Right cardiac atrium (tissue), 5 donors: Measurements from ENCODE around the gene HOXA6. TPM values are rescaled to one million over a fixed set of nuclear protein-coding genes. Genes with fewer than 3 reads are reported as not detected.

Experiments used
- ATAC-seq, 2 donors: fragments of 200-7000 bp; cut with Tn5 transposase; one replicate each; pipeline versions ENCODE4 v1.8.0 to v1.9.1; 2020; ENCODE audit warnings: moderate library complexity in 2 of 2, mild to moderate bottlenecking in 1 of 2
- DNase-seq, 3 donors: peaks; one replicate each; pipeline ENCODE4 v3.0.0-alpha.2; 2020
- H3K27ac ChIP-seq: one replicate; pipeline ENCODE4 v1.5.1; 2013; ENCODE audit warnings: mild to moderate bottlenecking, low read length, control low read depth, moderate library complexity
- H3K27me3 ChIP-seq: one replicate; pipeline ENCODE4 v1.6.1; 2013; ENCODE audit not compliant: control insufficient read depth, insufficient read depth
- H3K4me1 ChIP-seq: one replicate; pipeline ENCODE4 v1.6.1; 2013; ENCODE audit warnings: low read length; ENCODE audit not compliant: control insufficient read depth, insufficient read depth
- H3K4me3 ChIP-seq: one replicate; pipeline ENCODE4 v1.5.1; 2013; ENCODE audit warnings: low read length, control low read depth
- H3K9me3 ChIP-seq: one replicate; pipeline ENCODE4 v1.6.1; 2013; ENCODE audit warnings: low read length; ENCODE audit not compliant: control insufficient read depth
- WGBS: extraction: QIAGEN DNeasy Blood & Tissue Kit; methylation state at CpG from one replicate; pipeline ENCODE4 v1.1.7; 2013; 5-methylcytosine and 5-hydroxymethylcytosine counted together
- intact Hi-C, 4 donors: fragments of 100-400 bp; cut with DNase I; formaldehyde crosslinking; loops; one replicate each; pipeline versions ENCODE4 v1.11.0 to v1.14.0; 2022 to 2023
- long read RNA-seq, 4 donors: library from polyadenylated mRNA; unstranded; transcript quantifications; one replicate each; pipeline ENCODE4 v2.0.0, GENCODE V29; 2020 to 2021
- polyA plus RNA-seq: library from polyadenylated mRNA; stranded (reverse); fragments of 200-250 nt; gene quantifications from one replicate; pipeline ENCODE4 v1.2.3, GENCODE V29; 2013
- total RNA-seq, 4 donors: library from RNA; stranded (reverse); fragmentation: NEBNext Ultra II Directional; extraction: Animal tissue kit (Norgen Biotek cat#: 25700); gene quantifications; one replicate each; pipeline ENCODE4 v1.2.1, GENCODE V29; 2021
- donor health status: healthy with polysubstance abuse.
- donor health status: DM: no; HTN: yes; CAD: no.
- donor health status: DM: no; HTN: no; CAD: no.
- donor health status: DM: no; HTN: yes; CAD: no; lungs with severe emphysema.
- donor health status: DM: yes; HTN: yes; CAD: no.

The HOXA6 gene
- total RNA-seq (not detected), polyA plus RNA-seq (not detected)
- long read RNA-seq, donor 1 = 0 reads
- long read RNA-seq, donor 2 = 0 reads
- long read RNA-seq, donor 3 = 0 reads
- long read RNA-seq, donor 4 = 0 reads

DNA sequence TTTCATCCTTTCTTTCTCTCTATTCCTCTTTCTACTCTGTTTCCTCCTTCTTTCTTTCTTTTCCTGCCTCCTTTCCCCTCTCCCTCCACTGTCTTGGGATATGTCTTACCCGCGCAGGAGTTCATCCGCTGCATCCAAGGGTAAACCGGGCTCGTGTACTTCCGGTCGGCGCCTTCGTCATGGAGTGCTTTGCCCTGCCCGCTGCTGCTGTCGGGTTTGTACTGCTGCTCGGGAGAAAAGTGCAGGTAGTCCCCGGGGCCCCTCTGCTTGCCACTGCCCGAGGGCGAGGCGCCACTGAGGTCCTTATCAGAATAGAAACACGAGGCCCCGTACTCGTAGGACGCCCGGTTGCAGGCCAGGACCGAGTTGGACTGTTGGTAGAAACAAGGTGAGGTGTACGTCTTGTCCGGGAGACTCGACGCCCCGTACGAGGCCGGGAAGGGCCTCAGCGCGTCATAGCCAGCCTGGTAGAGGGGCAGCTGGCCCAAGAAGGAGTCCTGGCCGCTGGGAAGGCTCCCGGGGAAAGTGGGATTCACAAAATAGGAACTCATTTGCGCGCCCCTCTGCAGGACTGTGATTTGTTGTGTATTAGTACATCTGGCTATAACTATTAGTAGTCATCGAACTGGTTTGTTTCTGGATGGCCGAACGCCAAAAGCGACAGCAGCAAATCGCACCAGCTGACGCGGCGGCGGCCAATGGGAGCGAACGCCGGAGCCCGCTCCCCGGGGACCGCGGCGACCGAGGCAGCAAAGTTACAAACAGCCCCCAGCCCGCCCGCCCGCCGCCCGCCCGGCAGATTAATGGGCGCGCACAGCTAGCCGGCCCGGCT lies at the start of gene HOXA6:
TSS of gene HOXA6 (minus strand) at position 576 of the 832 bp plus-strand sequence. CDS start at position 551, 25 bp downstream.
- H3K9me3 ChIP-seq = no peaks in the 10 kb centered on the region
- intact Hi-C loops = loop anchor here in 1 of 4 donors (5.0 kb wide), 1 partner anchor 295 kb away; no protein-coding TSS in a partner anchor
- H3K4me3 ChIP-seq = peak within 1 kb of the TSS; percentile 38
- H3K4me1 ChIP-seq = peaks cover 2% of the 10 kb centered on the region
- H3K27ac ChIP-seq = no peak within 1 kb of the TSS
- peaks cover 3% of the 10 kb centered on the region for H3K27me3 ChIP-seq
- WGBS = 11% methylated on average over 63 of the region's 63 CpGs
- peak in 2 of 3 donors; percentile 22 to 50 for DNase-seq
- no peak for ATAC-seq

DNA sequence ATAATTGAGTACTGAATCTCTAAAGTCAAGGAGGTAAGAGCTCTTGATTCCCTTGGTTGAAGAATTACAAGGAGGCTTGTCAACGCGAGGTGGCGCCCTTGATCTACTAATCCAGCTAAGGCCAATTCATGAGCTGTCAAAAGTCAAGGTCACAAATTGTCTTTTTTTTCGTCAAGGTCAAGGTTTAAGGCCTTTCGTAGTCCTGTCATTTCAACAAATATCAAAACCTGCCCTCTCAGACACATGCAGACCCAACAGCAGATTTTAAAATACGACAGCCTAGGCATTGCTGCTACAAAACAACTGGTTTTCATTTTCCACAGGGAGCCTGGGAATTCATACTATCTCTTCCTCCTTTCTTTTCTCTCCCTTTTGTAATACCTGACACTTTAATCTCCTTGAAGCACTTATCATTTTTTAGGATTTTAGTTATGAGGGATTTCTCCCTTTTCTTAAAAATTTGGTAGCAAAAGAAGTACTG lies 48.8 kb upstream of the HOXA6 start:
- H3K4me1 ChIP-seq = peaks cover 3% of the 10 kb centered on the region
- no peaks in the 10 kb centered on the region for H3K9me3 ChIP-seq
- H3K27ac ChIP-seq = no peak overlapping the region
- no peak for ATAC-seq
- no peak overlapping the region for H3K4me3 ChIP-seq
- 3% methylated on average over 6 of the region's 6 CpGs for WGBS
- intact Hi-C loops = loop anchor here in 2 of 4 donors (5.0 to 10.0 kb wide), 6 partner anchors 381 to 898 kb away; no protein-coding TSS in a partner anchor
- no peaks in the 10 kb centered on the region for H3K27me3 ChIP-seq
- peak; percentile 81 to 94 (median 90) for DNase-seq

GRCh38 chr7:27194686-27195379 lies 47.3 kb upstream of the HOXA6 start:
- 29% methylated on average over 9 of the region's 9 CpGs for WGBS
- no peaks in the 10 kb centered on the region for H3K27me3 ChIP-seq
- H3K4me3 ChIP-seq = no peak overlapping the region
- H3K4me1 ChIP-seq = peaks cover 3% of the 10 kb centered on the region
- no peaks in the 10 kb centered on the region for H3K9me3 ChIP-seq
- ATAC-seq (no peak), DNase-seq (no peak)
- H3K27ac ChIP-seq = no peak overlapping the region
- intact Hi-C loops = loop anchor here in 2 of 4 donors (5.0 to 10.0 kb wide), 6 partner anchors 382 to 900 kb away; no protein-coding TSS in a partner anchor

- Histone ChIP-seq H3K9me3 (no peaks in the 10 kb centered on the region), H3K4me3 (no peak overlapping the region), H3K27ac (no peak overlapping the region), H3K27me3 (no peaks in the 10 kb centered on the region), H3K4me1 (peaks cover 3% of the 10 kb centered on the region)
- 41% methylated on average over 2 of the region's 2 CpGs for WGBS
- DNase-seq (no peak), ATAC-seq (no peak)
- intact Hi-C loops = loop anchor here in 2 of 4 donors (10.0 kb wide), 3 partner anchors 731 to 901 kb away; no protein-coding TSS in a partner anchor
Measured at GRCh38 chr7:27194002-27194352, 46.4 kb upstream of the HOXA6 start.

DNA sequence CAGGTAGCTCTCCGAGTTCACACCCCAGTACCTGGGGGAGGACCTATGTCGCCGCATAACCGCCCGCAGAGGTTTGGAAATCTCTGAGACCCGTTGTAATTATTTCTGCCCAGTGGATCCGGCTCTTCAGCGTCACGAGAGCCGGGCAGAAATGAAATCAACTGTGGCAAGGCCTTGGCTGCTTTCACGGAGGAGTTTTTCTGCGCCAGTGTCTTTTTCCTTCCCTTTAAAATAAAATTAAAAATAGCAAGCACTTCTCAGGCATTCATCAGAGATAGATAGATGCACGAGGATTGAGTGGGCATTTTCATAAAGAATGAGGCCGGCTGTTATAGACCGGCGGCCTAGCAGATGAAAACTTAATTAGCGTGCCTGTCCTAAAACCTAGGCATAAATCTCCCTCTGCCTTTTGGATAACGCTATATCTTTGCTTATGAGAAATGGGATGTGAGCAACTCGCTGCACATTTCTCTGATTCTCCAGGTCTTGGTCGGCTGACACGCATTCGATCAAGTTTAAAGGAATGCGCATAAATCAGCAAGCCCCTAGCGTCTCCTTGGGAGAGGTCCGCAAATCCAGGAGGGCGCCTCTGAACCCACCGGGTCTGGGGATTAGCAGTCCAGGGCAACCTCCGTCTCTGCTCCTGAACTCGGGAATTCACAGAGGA lies 45.9 kb upstream of the HOXA6 start:
- intact Hi-C loops = loop anchor here in 2 of 4 donors (10.0 kb wide), 3 partner anchors 731 to 901 kb away; no protein-coding TSS in a partner anchor
- Histone ChIP-seq H3K27me3 (no peaks in the 10 kb centered on the region), H3K27ac (no peak overlapping the region), H3K9me3 (no peaks in the 10 kb centered on the region), H3K4me3 (no peak overlapping the region), H3K4me1 (peaks cover 4% of the 10 kb centered on the region)
- 18% methylated on average over 29 of the region's 29 CpGs for WGBS
- DNase-seq (no peak), ATAC-seq (no peak)

GRCh38 chr7:27192546-27193334 lies 45.2 kb upstream of the HOXA6 start:
- Histone ChIP-seq H3K27me3 (no peaks in the 10 kb centered on the region), H3K9me3 (no peaks in the 10 kb centered on the region), H3K27ac (no peak overlapping the region), H3K4me3 (peak overlapping the region; percentile 13), H3K4me1 (peaks cover 6% of the 10 kb centered on the region)
- 1% methylated on average over 78 of the region's 78 CpGs for WGBS
- ATAC-seq (peak; percentile 32 to 59), DNase-seq (peak in 1 of 3 donors; percentile 51)
- intact Hi-C loops = loop anchor here in 2 of 4 donors (10.0 kb wide), 3 partner anchors 732 to 902 kb away; no protein-coding TSS in a partner anchor

DNA sequence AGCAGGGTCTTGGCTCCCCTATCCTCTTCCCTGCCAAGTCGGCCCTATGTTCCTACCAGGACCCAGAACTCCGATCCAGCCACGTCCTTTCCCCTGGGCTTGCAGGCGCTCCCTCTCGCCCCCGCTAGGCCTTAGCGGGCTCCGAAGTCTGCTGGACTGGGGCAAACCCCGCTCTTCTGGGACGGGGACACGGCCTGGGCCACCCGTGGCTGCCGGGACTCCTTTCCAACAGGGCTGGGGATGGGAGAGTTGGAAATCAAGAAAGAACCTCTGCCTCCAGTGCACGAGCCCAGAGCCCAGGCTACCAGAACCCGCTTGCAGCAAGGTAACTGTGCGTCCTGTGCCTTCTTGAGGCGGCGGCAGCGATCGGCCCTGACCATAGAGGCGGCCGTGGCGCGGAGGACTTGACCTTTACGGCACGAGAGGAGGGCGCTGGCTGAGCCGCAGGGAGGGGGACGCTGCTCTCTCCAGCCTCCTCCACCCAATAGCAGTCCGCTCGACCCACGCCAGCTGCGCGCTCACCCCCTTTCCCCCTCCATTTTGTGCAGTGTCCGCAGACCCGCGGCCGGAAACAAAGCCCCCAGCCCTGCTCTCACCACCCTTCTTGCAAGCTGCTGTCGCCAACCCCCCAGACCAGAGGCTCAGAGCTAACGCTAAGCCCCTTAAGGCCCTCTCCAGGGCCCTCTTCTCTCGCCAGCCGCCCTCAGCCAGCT lies 44.4 kb upstream of the HOXA6 start:
- peaks cover 6% of the 10 kb centered on the region for H3K4me1 ChIP-seq
- ATAC-seq = no peak
- H3K9me3 ChIP-seq = no peaks in the 10 kb centered on the region
- no peaks in the 10 kb centered on the region for H3K27me3 ChIP-seq
- H3K27ac ChIP-seq = no peak overlapping the region
- 12% methylated on average over 42 of the region's 42 CpGs for WGBS
- peak in 1 of 3 donors; percentile 51 for DNase-seq
- intact Hi-C loops = loop anchor here in 2 of 4 donors (10.0 kb wide), 3 partner anchors 733 to 903 kb away; no protein-coding TSS in a partner anchor
- peak overlapping the region; percentile 13 for H3K4me3 ChIP-seq

GRCh38 chr7:27191161-27191731 lies 43.7 kb upstream of the HOXA6 start:
- Histone ChIP-seq H3K4me3 (no peak overlapping the region), H3K9me3 (no peaks in the 10 kb centered on the region), H3K27me3 (no peaks in the 10 kb centered on the region), H3K27ac (no peak overlapping the region), H3K4me1 (peaks cover 6% of the 10 kb centered on the region)
- intact Hi-C loops = loop anchor here in 2 of 4 donors (10.0 kb wide), 3 partner anchors 734 to 904 kb away; no protein-coding TSS in a partner anchor
- ATAC-seq = no peak
- 41% methylated on average over 15 of the region's 15 CpGs for WGBS
- no peak for DNase-seq
